Endothelial cell of umbilical vein (primary cell): ENCODE measurements around the gene ABI2. TPM values are rescaled to one million over a fixed set of nuclear protein-coding genes. Genes with fewer than 3 reads are reported as not detected.

ENCODE experiments used
- BruUV-seq: library from RNA; stranded (reverse); fragments of 400-500 nt; replicated peaks from 2 replicates; lab custom pipeline; 2021; lab: Mats Ljungman, UMichigan
- CTCF ChIA-PET: fragments of 300-600, 350-600 bp; sonication (Branson Sonifier 250); formaldehyde crosslinking; loops from one replicate; lab custom pipeline; 2021; ENCODE audit warnings: antibody characterized with exemption, inconsistent platforms; lab: Charles Lee
- POLR2A ChIA-PET: fragments of 300-600, 350-600 bp; sonication (Branson Sonifier 250); formaldehyde crosslinking; loops from one replicate; lab custom pipeline; 2021; ENCODE audit warnings: antibody characterized with exemption, inconsistent platforms; lab: Charles Lee
- DNase-seq: peaks from one replicate; pipeline ENCODE4 v3.0.0-alpha.2; 2011; ENCODE audit warnings: low read depth, low spot score
- FAIRE-seq: peaks from 2 replicates; lab custom pipeline; 2011; peaks lifted over from hg19 to GRCh38; lab: Jason Lieb, UNC
- H2AFZ ChIP-seq: 2 replicates; pipeline ENCODE4 v1.6.0; 2012; ENCODE audit warnings: low read depth, low read length, control low read depth, inconsistent platforms
- H3K27ac ChIP-seq: 2 replicates; pipeline ENCODE4 v1.5.1; 2011; ENCODE audit warnings: low read depth, mild to moderate bottlenecking, control low read depth, low read length, moderate library complexity; ENCODE audit not compliant: insufficient read depth
- H3K27me3 ChIP-seq, 2 experiments: 2 replicates each; pipeline versions ENCODE4 v1.6.0 to v1.6.1; 2011; ENCODE audit warnings: low read length in 2 of 2, mixed read lengths in 1 of 2; ENCODE audit not compliant: control insufficient read depth in 2 of 2, insufficient read depth in 2 of 2
- H3K36me3 ChIP-seq, 2 experiments: 2 replicates in 1 of 2; 3 replicates in 1 of 2; pipeline ENCODE4 v1.5.1; 2011; ENCODE audit warnings: low read length in 2 of 2, mild to moderate bottlenecking in 1 of 2, moderate library complexity in 1 of 2; ENCODE audit not compliant: control insufficient read depth in 2 of 2, insufficient read depth in 2 of 2; ENCODE audit errors: extremely low read depth in 1 of 2
- H3K4me1 ChIP-seq: 3 replicates; pipeline ENCODE4 v1.5.1; 2011; ENCODE audit warnings: mild to moderate bottlenecking, low read length; ENCODE audit not compliant: control insufficient read depth, insufficient read depth; ENCODE audit errors: extremely low read depth
- H3K4me2 ChIP-seq: 2 replicates; pipeline ENCODE4 v1.6.1; 2011; ENCODE audit warnings: low read length, control low read depth, mixed read lengths; ENCODE audit not compliant: insufficient read depth
- H3K4me3 ChIP-seq, 3 experiments: fragments of 200-600 bp in 1 of 3; sonication (generic), shearing (Covaris generic) in 1 of 3; replicated peaks in 1 of 3; 2 replicates each; pipeline ENCODE4 v1.5.1; 2011 to 2016; ENCODE audit warnings: control low read depth in 3 of 3, low read length in 3 of 3, mild to moderate bottlenecking in 2 of 3, inconsistent platforms in 1 of 3, low read depth in 1 of 3, moderate library complexity in 1 of 3; ENCODE audit not compliant: insufficient read depth in 1 of 3
- H3K79me2 ChIP-seq: 2 replicates; pipeline ENCODE4 v1.6.0; 2012; ENCODE audit warnings: low read length, inconsistent platforms; ENCODE audit not compliant: control insufficient read depth, insufficient read depth
- H3K9ac ChIP-seq: replicated peaks from 2 replicates; pipeline ENCODE3; 2011; ENCODE audit warnings: low read length, control low read depth; ENCODE audit not compliant: insufficient read depth; ENCODE audit errors: extremely low read depth
- H3K9me1 ChIP-seq: replicated peaks from 3 replicates; pipeline ENCODE4 v1.6.0; 2011; ENCODE audit warnings: mild to moderate bottlenecking, low read length; ENCODE audit not compliant: control insufficient read depth, insufficient read depth; ENCODE audit errors: extremely low read depth
- H3K9me3 ChIP-seq: replicated peaks from 2 replicates; pipeline ENCODE4 v1.5.1; 2012; ENCODE audit warnings: low read length, inconsistent platforms; ENCODE audit not compliant: control insufficient read depth, insufficient read depth
- H4K20me1 ChIP-seq: replicated peaks from 2 replicates; pipeline ENCODE3; 2011; ENCODE audit warnings: mild to moderate bottlenecking, low read length; ENCODE audit not compliant: control insufficient read depth, insufficient read depth; ENCODE audit errors: extremely low read depth
- CTCF ChIP-seq, 2 donors: IDR thresholded peaks; 1 replicate in 1 of 2; 2 replicates in 1 of 2; pipeline ENCODE4 v1.5.1; 2011; ENCODE audit warnings: low read length in 2 of 2, mild to moderate bottlenecking in 2 of 2, moderate library complexity in 2 of 2, control low read depth in 1 of 2, inconsistent platforms in 1 of 2, low read depth in 1 of 2; ENCODE audit not compliant: insufficient read depth in 1 of 2; ENCODE audit errors: extremely low read depth in 1 of 2
- EZH2 ChIP-seq: IDR thresholded peaks from 2 replicates; pipeline ENCODE4 v1.6.1; 2012; ENCODE audit warnings: borderline replicate concordance, low read depth, mild to moderate bottlenecking, moderate library complexity, low read length, inconsistent platforms; ENCODE audit not compliant: severe bottlenecking
- FOS ChIP-seq: IDR thresholded peaks from 2 replicates; pipeline ENCODE4 v1.6.1; 2011; ENCODE audit warnings: mild to moderate bottlenecking, low read length, moderate library complexity, borderline replicate concordance; ENCODE audit not compliant: insufficient read depth
- GATA2 ChIP-seq: IDR thresholded peaks from 2 replicates; pipeline ENCODE4 v1.7.0; 2011; ENCODE audit warnings: low read depth, mild to moderate bottlenecking, moderate library complexity, mixed read lengths, low read length; ENCODE audit not compliant: insufficient read length, insufficient read depth
- JUN ChIP-seq: IDR thresholded peaks from 2 replicates; pipeline ENCODE4 v1.6.1; 2011; ENCODE audit warnings: borderline replicate concordance, low read depth; ENCODE audit not compliant: insufficient read length, insufficient read depth
- MAX ChIP-seq: IDR thresholded peaks from 2 replicates; pipeline ENCODE4 v1.6.1; 2011; ENCODE audit not compliant: insufficient read depth, insufficient read length
- MYC ChIP-seq: IDR thresholded peaks from one replicate; pipeline ENCODE4 v1.6.1; 2011; ENCODE audit warnings: mild to moderate bottlenecking, low read depth, low read length
- POLR2A ChIP-seq: IDR thresholded peaks from 2 replicates; pipeline ENCODE4 v1.6.1; 2012; ENCODE audit warnings: low read depth, mild to moderate bottlenecking, control low read depth, low read length
- POLR2AphosphoS5 ChIP-seq: IDR thresholded peaks from 2 replicates; pipeline ENCODE4 v1.6.1; 2012; ENCODE audit warnings: low read depth, mild to moderate bottlenecking, control low read depth, low read length, moderate library complexity; ENCODE audit not compliant: insufficient read depth
- dilution Hi-C: fragments of 300-500 bp; cut with MboI; formaldehyde crosslinking; loops from one replicate; pipeline ENCODE4 v1.15.0; 2019; ENCODE audit warnings: low sequenced_read_pairs; ENCODE audit not compliant: extremely low pct_ligation_motif_present
- intact Hi-C: fragments of 100-400 bp; cut with micrococcal nuclease; formaldehyde crosslinking; loops from one replicate; pipeline ENCODE4 v1.10.0; 2022
- polyA plus RNA-seq, 4 experiments: library from polyadenylated mRNA; depleted of rRNA in 3 of 4; stranded (reverse) in 3 of 4; unstranded in 1 of 4; fragments of >200 nt; gene quantifications; 2 replicates each; pipeline versions ENCODE4 v1.2.1 to v1.2.3, GENCODE V29; 2011 to 2012; ENCODE audit warnings: missing spikeins in 1 of 4
- total RNA-seq: library from RNA; stranded (reverse); gene quantifications from 2 replicates; pipeline ENCODE4 v1.2.3, GENCODE V29; 2021

The ABI2 gene
- total and polyA plus RNA-seq, 2 donors (not counting 3 experiments of a cell fraction or from before 2014, with no cell fraction given) = 35.7 to 61.0 TPM

GRCh38 chr2:203396667-203397066 lies 68.5 kb downstream of the ABI2 start:
- H3K4me2 ChIP-seq = no peak overlapping the region
- no peaks in the 10 kb centered on the region for H3K9me1 ChIP-seq
- H3K9me3 ChIP-seq = no peaks in the 10 kb centered on the region
- H4K20me1 ChIP-seq = no peaks in the 10 kb centered on the region
- TF ChIP-seq CTCF (IDR thresholded peaks at IDR 0.05; ENCODE audit: extremely low read depth in 1 of 2, insufficient read depth in 1 of 2, low read depth in 1 of 2, low read length in 2 of 2) (peak in 1 of 2 donors; percentile 15), POLR2A (no peak)
- FAIRE-seq (no peak), DNase-seq (no peak)
- no peak overlapping the region for H2AFZ ChIP-seq
- POLR2A ChIA-PET = no interaction called here
- peaks cover 0 to 2% of the 10 kb centered on the region in 2 experiments for H3K36me3 ChIP-seq
- intact Hi-C loops (no loop called here), dilution Hi-C loops (no loop called here)
- no peaks in the 10 kb centered on the region for H3K27me3 ChIP-seq
- H3K4me3 ChIP-seq = no peak overlapping the region
- H3K79me2 ChIP-seq = no peaks in the 10 kb centered on the region
- H3K9ac ChIP-seq = no peak overlapping the region
- no TSS peak for BruUV-seq
- H3K27ac ChIP-seq = no peak overlapping the region
- CTCF ChIA-PET = interaction anchor here (1.0 kb wide), 1 partner anchor 15 kb away, joined by 3 read pairs; no protein-coding TSS in a partner anchor
- peaks cover 13% of the 10 kb centered on the region for H3K4me1 ChIP-seq

- Histone ChIP-seq H2AFZ (no peak overlapping the region), H4K20me1 (no peaks in the 10 kb centered on the region), H3K27me3 (no peaks in the 10 kb centered on the region), H3K9me3 (no peaks in the 10 kb centered on the region), H3K27ac (no peak overlapping the region), H3K4me1 (peaks cover 36% of the 10 kb centered on the region), H3K4me3 (no peak overlapping the region), H3K36me3 (peaks cover 0 to 2% of the 10 kb centered on the region in 2 experiments), H3K79me2 (no peaks in the 10 kb centered on the region), H3K9me1 (no peaks in the 10 kb centered on the region), H3K9ac (no peak overlapping the region), H3K4me2 (no peak overlapping the region)
- no peak for DNase-seq
- ChIA-PET CTCF (interaction anchor here (1.4 kb wide), 2 partner anchors 21 to 174 kb away, joined by 3 read pairs; no protein-coding TSS in a partner anchor), POLR2A (no interaction called here)
- no TSS peak for BruUV-seq
- intact Hi-C loops (no loop called here), dilution Hi-C loops (no loop called here)
- TF ChIP-seq CTCF (IDR thresholded peaks at IDR 0.05; ENCODE audit: extremely low read depth in 1 of 2, insufficient read depth in 1 of 2, low read depth in 1 of 2, low read length in 2 of 2) (no peak), MYC (no peak), FOS (no peak), JUN (no peak), POLR2A (no peak), EZH2 (no peak), MAX (no peak), GATA2 (no peak), POLR2AphosphoS5 (no peak)
- FAIRE-seq = no peak
These were observed 70.8 kb downstream of the ABI2 start for GRCh38 chr2:203399031-203399430.
